Fibroblast of the aortic adventitia (primary cell): Measurements from ENCODE around the gene CYTH3. TPM values are rescaled to one million over a fixed set of nuclear protein-coding genes. Genes with fewer than 3 reads are reported as not detected.
"Not testable (repeated sequence)": the region's sequence is repeated elsewhere in the genome, so short reads cannot be mapped to it uniquely, and the experiment has no call there.

Source experiments
- DNase-seq: peaks from one replicate; pipeline ENCODE4 v3.0.0-alpha.2; 2010; ENCODE audit warnings: low read depth
- H3K4me3 ChIP-seq: 2 replicates; pipeline ENCODE4 v1.5.1; 2011; ENCODE audit warnings: low read depth, mild to moderate bottlenecking, control low read depth, low read length, moderate library complexity
- CTCF ChIP-seq: IDR thresholded peaks from 2 replicates; pipeline ENCODE4 v1.5.1; 2011; ENCODE audit warnings: mild to moderate bottlenecking, low read length, control low read depth, inconsistent platforms; ENCODE audit not compliant: insufficient read depth
- total RNA-seq: library from RNA; depleted of rRNA; stranded (reverse); fragments of >200 nt; gene quantifications from 2 replicates; pipeline ENCODE4 v1.2.3, GENCODE V29; 2012; ENCODE audit warnings: low replicate concordance

The CYTH3 gene
- total RNA-seq, 1 donor, result 27.1 TPM

DNA sequence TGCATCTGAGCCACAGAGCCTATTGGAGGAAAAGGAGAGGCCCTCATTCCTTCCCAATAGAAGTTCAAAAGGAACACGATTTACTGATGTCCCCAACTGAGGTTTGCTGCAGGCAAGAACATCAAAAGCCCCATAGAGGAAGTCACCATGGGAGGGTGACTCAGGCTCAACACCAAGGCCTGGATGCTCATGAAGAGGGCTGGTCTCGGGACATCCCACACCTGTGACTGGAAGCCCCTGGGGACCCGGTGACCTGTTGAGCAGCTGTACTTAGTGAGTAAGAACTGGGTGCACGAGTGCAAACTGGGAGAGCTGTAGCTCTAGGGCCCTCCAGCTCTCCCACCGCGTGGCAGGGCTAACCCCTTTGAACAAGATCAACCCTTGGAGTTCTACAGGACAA, 38.0 kb downstream of the CYTH3 start:
- TF ChIP-seq CTCF, result no peak
- no peak for DNase-seq
- H3K4me3 ChIP-seq, result no peak overlapping the region

GRCh38 chr7:6232534-6232933, 39.9 kb downstream of the CYTH3 start:
- no peak for DNase-seq
- no peak for TF ChIP-seq CTCF

GRCh38 chr7:6232116-6232515, 40.3 kb downstream of the CYTH3 start:
- DNase-seq, result no peak
- TF ChIP-seq CTCF, result no peak
- H3K4me3 ChIP-seq, result no peak overlapping the region

More at GRCh38 chr7:6232534-6232933, 39.9 kb downstream of the CYTH3 start:
- H3K4me3 ChIP-seq, result no peak overlapping the region

DNA sequence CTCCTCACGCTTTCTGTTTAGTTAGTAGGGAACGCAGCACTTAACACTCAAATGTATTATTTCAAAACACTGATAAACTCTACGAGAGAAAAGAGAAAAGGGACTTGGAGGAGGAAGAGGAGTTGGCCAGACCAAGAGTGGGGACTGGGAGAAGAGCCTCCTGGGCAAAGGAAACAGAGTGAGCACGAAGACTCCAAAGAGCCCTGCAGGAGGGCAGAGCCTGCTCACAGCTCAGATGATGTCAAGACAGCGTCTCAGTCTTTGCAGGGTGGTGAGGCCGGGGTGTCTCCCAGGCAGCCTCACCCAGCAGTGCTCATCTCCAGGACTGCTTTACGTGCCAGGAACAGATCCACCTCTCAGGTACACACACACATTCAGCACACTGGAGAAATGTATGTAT, 41.2 kb downstream of the CYTH3 start:
- DNase-seq, result no peak
- TF ChIP-seq CTCF, result no peak
- H3K4me3 ChIP-seq, result no peak overlapping the region

- not testable (repeated sequence) for DNase-seq
These were observed 43.1 kb downstream of the CYTH3 start for GRCh38 chr7:6229284-6229683.

DNA sequence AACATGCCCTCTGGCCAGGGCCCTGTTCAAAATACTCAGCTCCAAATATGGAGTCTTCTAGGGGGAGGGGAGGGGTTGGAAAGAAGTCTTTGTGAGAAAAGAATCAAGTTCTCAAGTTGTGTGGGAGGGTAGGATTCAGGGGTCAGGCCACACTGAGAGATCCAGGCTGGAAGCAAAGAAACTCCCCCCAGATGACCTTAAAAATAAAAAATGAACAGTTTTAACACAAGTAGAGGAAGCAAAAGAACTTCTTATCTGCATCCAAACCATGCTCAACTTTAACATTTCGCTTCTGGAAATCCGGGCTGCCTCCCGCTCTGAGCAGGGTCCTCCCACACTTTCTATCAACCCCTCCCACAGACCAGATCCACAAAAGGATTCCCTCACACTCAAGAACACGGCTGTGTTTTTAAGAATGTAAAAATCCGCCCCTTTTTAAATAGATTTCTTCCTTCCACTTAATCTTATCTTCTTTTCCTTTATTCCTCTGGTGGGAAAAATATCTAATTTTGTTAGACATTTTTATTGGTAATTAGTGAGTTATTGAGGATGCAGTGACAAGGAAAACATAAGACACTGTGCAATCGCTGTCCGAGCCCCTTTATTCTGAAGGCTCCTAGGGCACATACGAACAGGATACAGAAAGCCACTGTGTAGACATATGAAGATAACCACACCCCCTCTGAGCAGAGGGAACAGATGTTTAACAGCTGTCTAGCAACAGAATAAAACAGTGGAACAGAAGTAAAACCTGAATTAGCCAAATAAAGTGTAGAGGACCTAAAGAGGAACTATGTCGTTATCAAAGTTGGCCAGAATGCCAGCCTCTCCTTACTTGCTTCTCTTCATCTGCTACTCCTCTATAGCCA, 43.8 kb downstream of the CYTH3 start:
- peak overlapping the region; percentile 35 for H3K4me3 ChIP-seq
- TF ChIP-seq CTCF, result no peak
- DNase-seq, result peak; percentile 70

More at GRCh38 chr7:6229284-6229683, 43.1 kb downstream of the CYTH3 start:
- not testable (repeated sequence) for H3K4me3 ChIP-seq

GRCh38 chr7:6227294-6227846, 45.1 kb downstream of the CYTH3 start:
- TF ChIP-seq CTCF, result no peak

More at GRCh38 chr7:6227294-6227846, 45.1 kb downstream of the CYTH3 start:
- DNase-seq, result peak; percentile 95
- H3K4me3 ChIP-seq, result no peak overlapping the region
